Colonic mucosa (tissue), 4 donors: ENCODE measurements around the gene CDC25C. TPM values are rescaled to one million over a fixed set of nuclear protein-coding genes. Genes with fewer than 3 reads are reported as not detected.

Experiments used
- DNase-seq: peaks from one replicate; pipeline ENCODE4 v3.0.0-alpha.2; 2020
- H3K27ac ChIP-seq: fragments of 200-600 bp; one replicate; pipeline ENCODE4 v1.8.0; 2021
- H3K27me3 ChIP-seq: fragments of 200-600 bp; one replicate; pipeline ENCODE4 v1.8.0; 2021
- H3K36me3 ChIP-seq: fragments of 200-600 bp; one replicate; pipeline ENCODE4 v1.8.0; 2021
- H3K4me1 ChIP-seq: fragments of 200-600 bp; one replicate; pipeline ENCODE4 v1.8.0; 2021; ENCODE audit warnings: mild to moderate bottlenecking
- H3K4me3 ChIP-seq: fragments of 200-600 bp; one replicate; pipeline ENCODE4 v1.8.0; 2021
- H3K9ac ChIP-seq, 2 donors: one replicate each; pipeline ENCODE4 v1.7.0; 2013; ENCODE audit warnings: control low read depth in 2 of 2, low read depth in 2 of 2, low read length in 2 of 2
- H3K9me3 ChIP-seq: fragments of 200-600 bp; one replicate; pipeline ENCODE4 v1.8.0; 2021
- CTCF ChIP-seq: fragments of 200-600 bp; IDR thresholded peaks from one replicate; pipeline ENCODE4 v1.8.0; 2022; ENCODE audit warnings: antibody characterized with exemption, mild to moderate bottlenecking
- intact Hi-C: fragments of 100-400 bp; cut with DNase I; formaldehyde crosslinking; loops from one replicate; pipeline ENCODE4 v1.14.1; 2022
- total RNA-seq, 2 donors: library from RNA; stranded (reverse); fragmentation: NEBNext Ultra II Directional in 1 of 2; extraction: Animal tissue kit (Norgen Biotek cat#: 25700) in 1 of 2; gene quantifications; one replicate each; pipeline ENCODE4 v1.2.1, GENCODE V29; 2021
- donor health status: healthy.
- donor health status: DM: no; HTN: no; CAD: no.
- donor health status: DM: no; HTN: no; CAD: no.

Gene CDC25C
- total RNA-seq, 2 donors from 2014 or later, result 4.3 to 10.2 TPM

- intact Hi-C loops, result no loop called here
- no peak for TF ChIP-seq CTCF
- Histone ChIP-seq H3K4me1 (no peaks in the 10 kb centered on the region), H3K4me3 (peak overlapping the region; percentile 35), H3K27ac (no peak overlapping the region), H3K36me3 (no peaks in the 10 kb centered on the region), H3K9me3 (no peaks in the 10 kb centered on the region), H3K27me3 (peaks cover 28% of the 10 kb centered on the region), H3K9ac (peak overlapping the region in 1 of 2 donors; percentile 30)
- DNase-seq, result no peak
These were observed 89.7 kb downstream of the CDC25C start for GRCh38 chr5:138241688-138242571.

DNA sequence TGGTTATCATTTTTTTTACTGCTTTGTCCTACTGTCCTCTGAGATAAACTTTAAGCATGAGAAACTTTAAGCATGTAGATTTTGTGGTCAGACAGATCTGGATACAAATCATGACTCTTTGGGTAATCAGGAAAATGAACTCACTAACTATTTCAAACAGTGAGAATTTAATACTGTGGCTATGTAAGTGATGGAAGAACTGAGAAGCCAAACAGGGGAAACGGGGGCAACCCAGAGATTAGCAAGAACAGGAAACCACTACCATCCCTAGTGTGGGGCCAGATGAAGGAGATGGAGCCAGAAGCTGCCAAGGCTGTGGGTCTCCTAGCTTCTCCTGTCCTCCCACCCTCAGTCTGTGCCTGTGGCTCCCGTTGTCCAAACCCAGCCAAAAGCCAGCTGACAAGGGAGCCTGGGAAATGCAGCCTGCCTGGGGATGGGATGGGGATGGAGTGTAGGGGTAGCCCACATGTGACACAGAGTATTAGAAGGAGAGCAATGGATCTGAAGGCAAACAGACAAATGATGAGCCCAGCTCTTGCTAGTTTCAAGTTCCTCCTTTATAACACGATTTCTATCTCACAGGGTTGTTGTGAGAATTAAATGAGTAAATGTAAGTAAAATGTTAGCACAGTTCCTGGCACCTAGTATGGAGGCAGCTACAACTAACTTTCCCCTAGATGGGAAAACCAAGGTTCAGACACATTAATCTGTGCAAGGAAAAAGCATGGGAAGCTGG is 90.8 kb downstream of the CDC25C start:
- intact Hi-C loops, result no loop called here
- Histone ChIP-seq H3K9ac (no peak overlapping the region), H3K27me3 (peaks cover 28% of the 10 kb centered on the region), H3K27ac (no peak overlapping the region), H3K4me1 (no peaks in the 10 kb centered on the region), H3K9me3 (no peaks in the 10 kb centered on the region), H3K4me3 (no peak overlapping the region), H3K36me3 (no peaks in the 10 kb centered on the region)
- no peak for DNase-seq
- TF ChIP-seq CTCF, result no peak

GRCh38 chr5:138238034-138238433 is 93.6 kb downstream of the CDC25C start:
- no peaks in the 10 kb centered on the region for H3K9me3 ChIP-seq
- peaks cover 28% of the 10 kb centered on the region for H3K27me3 ChIP-seq
- intact Hi-C loops, result no loop called here
- no peak for TF ChIP-seq CTCF
- no peaks in the 10 kb centered on the region for H3K4me1 ChIP-seq
- no peak overlapping the region for H3K27ac ChIP-seq
- H3K9ac ChIP-seq, result no peak overlapping the region
- no peaks in the 10 kb centered on the region for H3K36me3 ChIP-seq
- H3K4me3 ChIP-seq, result no peak overlapping the region
- DNase-seq, result no peak

Other genes starting within 250 kb of the CDC25C start
- not detected for gene WNT8A, start 247.8 kb downstream of the CDC25C start, total RNA-seq
- gene NME5, start 192.4 kb downstream of the CDC25C start, total RNA-seq, result not detected
- gene BRD8, start 153.2 kb downstream of the CDC25C start, total RNA-seq, result 10 to 100 TPM; 32.5 to 65.9 TPM
- 10 to 100 TPM; 10.4 to 35.7 TPM for gene KIF20A, start 152.7 kb downstream of the CDC25C start, total RNA-seq
- gene CDC23, start 118.5 kb downstream of the CDC25C start, total RNA-seq, result 10 to 100 TPM; 23.5 to 27.3 TPM
- 1 to 10 TPM in 1 of 2 donors, under 1 TPM in 1; 0.72 to 1.8 TPM for gene GFRA3, start 57.2 kb downstream of the CDC25C start, total RNA-seq
- 10 to 100 TPM; 14.8 to 18.6 TPM for gene FAM53C, start 6.5 kb upstream of the CDC25C start, total RNA-seq
- gene KDM3B, start 20.9 kb upstream of the CDC25C start, total RNA-seq, result 10 to 100 TPM; 62.3 to 77.5 TPM
- gene REEP2, start 107.3 kb upstream of the CDC25C start, total RNA-seq, result 1 to 10 TPM in 1 of 2 donors, under 1 TPM in 1; 0.42 to 3.2 TPM
- gene EGR1, start 133.7 kb upstream of the CDC25C start, total RNA-seq, result 10 to 100 TPM in 1 of 2 donors, 1 to 10 TPM in 1; 6.7 to 73.9 TPM
- gene ETF1, start 211.4 kb upstream of the CDC25C start, total RNA-seq, result 10 to 100 TPM; 81.5 to 96.2 TPM
- 100 to 1,000 TPM; 196 to 289 TPM for gene HSPA9, start 243.6 kb upstream of the CDC25C start, total RNA-seq